ENCODE measurements around the gene GIN1. TPM values are rescaled to one million over a fixed set of nuclear protein-coding genes. Genes with fewer than 3 reads are reported as not detected.
A peak's percentile ranks its signal among the peaks of the same experiment; 100 is the strongest.

Gene GIN1
- total and polyA plus RNA-seq, 2 experiments from 2014 or later, result 5.8 to 9.6 TPM

DNA sequence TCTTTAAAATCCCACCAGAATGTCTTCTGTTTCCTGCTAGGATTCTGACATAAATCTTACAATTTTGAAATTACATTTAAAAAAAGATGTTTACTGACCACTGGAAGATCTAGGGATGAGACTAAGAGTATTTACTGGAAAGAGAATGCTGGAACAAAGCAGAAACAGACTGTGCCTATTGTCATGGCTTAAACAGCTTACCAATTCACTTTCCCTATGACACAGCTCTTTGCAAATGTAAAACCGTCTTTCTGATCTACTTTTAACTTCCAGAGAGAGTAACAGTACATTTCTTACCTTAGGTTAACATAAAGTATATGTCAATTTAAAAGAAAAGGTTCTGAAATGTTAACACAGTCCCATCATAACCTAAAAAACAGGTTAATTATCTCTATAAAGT, 10.7 kb downstream of the GIN1 start:
- no peak overlapping the region for H3K27ac ChIP-seq (ENCODE audit: low read depth)
- Mint-ChIP-seq H3K4me3 (no peak overlapping the region), H3K9me3 (no peaks in the 10 kb centered on the region), H3K27me3 (ENCODE audit: insufficient read depth, low read depth, poor library complexity) (no peaks in the 10 kb centered on the region), H3K4me1 (peaks cover 20% of the 10 kb centered on the region), H3K27ac (peak overlapping the region; percentile 84), H3K36me3 (ENCODE audit: low read depth) (0 out of 3 replicates have a peak, but pooled peaks cover 2% of the 10 kb centered on the region)
- DNase-seq (ENCODE audit: low spot score), result peak; percentile 20
- H4K20me1 ChIP-seq (replicated peaks; ENCODE audit: insufficient read depth), result no peaks in the 10 kb centered on the region
- H3K4me2 ChIP-seq, result no peak overlapping the region
- TF ChIP-seq EZH2 (IDR thresholded peaks at IDR 0.05; ENCODE audit: low read depth, unreplicated experiment) (no peak), ZNF114 (CRISPR knock-in tag; IDR thresholded peaks at IDR 0.05) (no peak), CREB1 (CRISPR knock-in tag; IDR thresholded peaks at IDR 0.05; ENCODE audit: low read depth) (no peak), EZH2phosphoT487 (IDR thresholded peaks at IDR 0.05; ENCODE audit: unreplicated experiment) (no peak), JUNB (IDR thresholded peaks at IDR 0.05; ENCODE audit: unreplicated experiment) (no peak), ZNF331 (CRISPR knock-in tag; IDR thresholded peaks at IDR 0.05; ENCODE audit: low read depth) (no peak), STAT1 (IDR thresholded peaks at IDR 0.05; ENCODE audit: unreplicated experiment) (no peak), POLR2AphosphoS5 (IDR thresholded peaks at IDR 0.05; ENCODE audit: low read depth) (no peak)
- TF ChIP-seq, protein P1, sequence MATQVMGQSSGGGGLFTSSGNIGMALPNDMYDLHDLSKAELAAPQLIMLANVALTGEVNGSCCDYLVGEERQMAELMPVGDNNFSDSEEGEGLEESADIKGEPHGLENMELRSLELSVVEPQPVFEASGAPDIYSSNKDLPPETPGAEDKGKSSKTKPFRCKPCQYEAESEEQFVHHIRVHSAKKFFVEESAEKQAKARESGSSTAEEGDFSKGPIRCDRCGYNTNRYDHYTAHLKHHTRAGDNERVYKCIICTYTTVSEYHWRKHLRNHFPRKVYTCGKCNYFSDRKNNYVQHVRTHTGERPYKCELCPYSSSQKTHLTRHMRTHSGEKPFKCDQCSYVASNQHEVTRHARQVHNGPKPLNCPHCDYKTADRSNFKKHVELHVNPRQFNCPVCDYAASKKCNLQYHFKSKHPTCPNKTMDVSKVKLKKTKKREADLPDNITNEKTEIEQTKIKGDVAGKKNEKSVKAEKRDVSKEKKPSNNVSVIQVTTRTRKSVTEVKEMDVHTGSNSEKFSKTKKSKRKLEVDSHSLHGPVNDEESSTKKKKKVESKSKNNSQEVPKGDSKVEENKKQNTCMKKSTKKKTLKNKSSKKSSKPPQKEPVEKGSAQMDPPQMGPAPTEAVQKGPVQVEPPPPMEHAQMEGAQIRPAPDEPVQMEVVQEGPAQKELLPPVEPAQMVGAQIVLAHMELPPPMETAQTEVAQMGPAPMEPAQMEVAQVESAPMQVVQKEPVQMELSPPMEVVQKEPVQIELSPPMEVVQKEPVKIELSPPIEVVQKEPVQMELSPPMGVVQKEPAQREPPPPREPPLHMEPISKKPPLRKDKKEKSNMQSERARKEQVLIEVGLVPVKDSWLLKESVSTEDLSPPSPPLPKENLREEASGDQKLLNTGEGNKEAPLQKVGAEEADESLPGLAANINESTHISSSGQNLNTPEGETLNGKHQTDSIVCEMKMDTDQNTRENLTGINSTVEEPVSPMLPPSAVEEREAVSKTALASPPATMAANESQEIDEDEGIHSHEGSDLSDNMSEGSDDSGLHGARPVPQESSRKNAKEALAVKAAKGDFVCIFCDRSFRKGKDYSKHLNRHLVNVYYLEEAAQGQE (IDR thresholded peaks at IDR 0.05; ENCODE audit: unreplicated experiment), result no peak
- TF ChIP-seq, protein P2, sequence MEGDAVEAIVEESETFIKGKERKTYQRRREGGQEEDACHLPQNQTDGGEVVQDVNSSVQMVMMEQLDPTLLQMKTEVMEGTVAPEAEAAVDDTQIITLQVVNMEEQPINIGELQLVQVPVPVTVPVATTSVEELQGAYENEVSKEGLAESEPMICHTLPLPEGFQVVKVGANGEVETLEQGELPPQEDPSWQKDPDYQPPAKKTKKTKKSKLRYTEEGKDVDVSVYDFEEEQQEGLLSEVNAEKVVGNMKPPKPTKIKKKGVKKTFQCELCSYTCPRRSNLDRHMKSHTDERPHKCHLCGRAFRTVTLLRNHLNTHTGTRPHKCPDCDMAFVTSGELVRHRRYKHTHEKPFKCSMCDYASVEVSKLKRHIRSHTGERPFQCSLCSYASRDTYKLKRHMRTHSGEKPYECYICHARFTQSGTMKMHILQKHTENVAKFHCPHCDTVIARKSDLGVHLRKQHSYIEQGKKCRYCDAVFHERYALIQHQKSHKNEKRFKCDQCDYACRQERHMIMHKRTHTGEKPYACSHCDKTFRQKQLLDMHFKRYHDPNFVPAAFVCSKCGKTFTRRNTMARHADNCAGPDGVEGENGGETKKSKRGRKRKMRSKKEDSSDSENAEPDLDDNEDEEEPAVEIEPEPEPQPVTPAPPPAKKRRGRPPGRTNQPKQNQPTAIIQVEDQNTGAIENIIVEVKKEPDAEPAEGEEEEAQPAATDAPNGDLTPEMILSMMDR (conservative IDR thresholded peaks at IDR 0.05; ENCODE audit: low read depth in 2 of 2), result no peak
- TF ChIP-seq, protein P3, sequence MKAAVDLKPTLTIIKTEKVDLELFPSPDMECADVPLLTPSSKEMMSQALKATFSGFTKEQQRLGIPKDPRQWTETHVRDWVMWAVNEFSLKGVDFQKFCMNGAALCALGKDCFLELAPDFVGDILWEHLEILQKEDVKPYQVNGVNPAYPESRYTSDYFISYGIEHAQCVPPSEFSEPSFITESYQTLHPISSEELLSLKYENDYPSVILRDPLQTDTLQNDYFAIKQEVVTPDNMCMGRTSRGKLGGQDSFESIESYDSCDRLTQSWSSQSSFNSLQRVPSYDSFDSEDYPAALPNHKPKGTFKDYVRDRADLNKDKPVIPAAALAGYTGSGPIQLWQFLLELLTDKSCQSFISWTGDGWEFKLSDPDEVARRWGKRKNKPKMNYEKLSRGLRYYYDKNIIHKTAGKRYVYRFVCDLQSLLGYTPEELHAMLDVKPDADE (IDR thresholded peaks at IDR 0.05), result no peak
- TF ChIP-seq, protein P4, sequence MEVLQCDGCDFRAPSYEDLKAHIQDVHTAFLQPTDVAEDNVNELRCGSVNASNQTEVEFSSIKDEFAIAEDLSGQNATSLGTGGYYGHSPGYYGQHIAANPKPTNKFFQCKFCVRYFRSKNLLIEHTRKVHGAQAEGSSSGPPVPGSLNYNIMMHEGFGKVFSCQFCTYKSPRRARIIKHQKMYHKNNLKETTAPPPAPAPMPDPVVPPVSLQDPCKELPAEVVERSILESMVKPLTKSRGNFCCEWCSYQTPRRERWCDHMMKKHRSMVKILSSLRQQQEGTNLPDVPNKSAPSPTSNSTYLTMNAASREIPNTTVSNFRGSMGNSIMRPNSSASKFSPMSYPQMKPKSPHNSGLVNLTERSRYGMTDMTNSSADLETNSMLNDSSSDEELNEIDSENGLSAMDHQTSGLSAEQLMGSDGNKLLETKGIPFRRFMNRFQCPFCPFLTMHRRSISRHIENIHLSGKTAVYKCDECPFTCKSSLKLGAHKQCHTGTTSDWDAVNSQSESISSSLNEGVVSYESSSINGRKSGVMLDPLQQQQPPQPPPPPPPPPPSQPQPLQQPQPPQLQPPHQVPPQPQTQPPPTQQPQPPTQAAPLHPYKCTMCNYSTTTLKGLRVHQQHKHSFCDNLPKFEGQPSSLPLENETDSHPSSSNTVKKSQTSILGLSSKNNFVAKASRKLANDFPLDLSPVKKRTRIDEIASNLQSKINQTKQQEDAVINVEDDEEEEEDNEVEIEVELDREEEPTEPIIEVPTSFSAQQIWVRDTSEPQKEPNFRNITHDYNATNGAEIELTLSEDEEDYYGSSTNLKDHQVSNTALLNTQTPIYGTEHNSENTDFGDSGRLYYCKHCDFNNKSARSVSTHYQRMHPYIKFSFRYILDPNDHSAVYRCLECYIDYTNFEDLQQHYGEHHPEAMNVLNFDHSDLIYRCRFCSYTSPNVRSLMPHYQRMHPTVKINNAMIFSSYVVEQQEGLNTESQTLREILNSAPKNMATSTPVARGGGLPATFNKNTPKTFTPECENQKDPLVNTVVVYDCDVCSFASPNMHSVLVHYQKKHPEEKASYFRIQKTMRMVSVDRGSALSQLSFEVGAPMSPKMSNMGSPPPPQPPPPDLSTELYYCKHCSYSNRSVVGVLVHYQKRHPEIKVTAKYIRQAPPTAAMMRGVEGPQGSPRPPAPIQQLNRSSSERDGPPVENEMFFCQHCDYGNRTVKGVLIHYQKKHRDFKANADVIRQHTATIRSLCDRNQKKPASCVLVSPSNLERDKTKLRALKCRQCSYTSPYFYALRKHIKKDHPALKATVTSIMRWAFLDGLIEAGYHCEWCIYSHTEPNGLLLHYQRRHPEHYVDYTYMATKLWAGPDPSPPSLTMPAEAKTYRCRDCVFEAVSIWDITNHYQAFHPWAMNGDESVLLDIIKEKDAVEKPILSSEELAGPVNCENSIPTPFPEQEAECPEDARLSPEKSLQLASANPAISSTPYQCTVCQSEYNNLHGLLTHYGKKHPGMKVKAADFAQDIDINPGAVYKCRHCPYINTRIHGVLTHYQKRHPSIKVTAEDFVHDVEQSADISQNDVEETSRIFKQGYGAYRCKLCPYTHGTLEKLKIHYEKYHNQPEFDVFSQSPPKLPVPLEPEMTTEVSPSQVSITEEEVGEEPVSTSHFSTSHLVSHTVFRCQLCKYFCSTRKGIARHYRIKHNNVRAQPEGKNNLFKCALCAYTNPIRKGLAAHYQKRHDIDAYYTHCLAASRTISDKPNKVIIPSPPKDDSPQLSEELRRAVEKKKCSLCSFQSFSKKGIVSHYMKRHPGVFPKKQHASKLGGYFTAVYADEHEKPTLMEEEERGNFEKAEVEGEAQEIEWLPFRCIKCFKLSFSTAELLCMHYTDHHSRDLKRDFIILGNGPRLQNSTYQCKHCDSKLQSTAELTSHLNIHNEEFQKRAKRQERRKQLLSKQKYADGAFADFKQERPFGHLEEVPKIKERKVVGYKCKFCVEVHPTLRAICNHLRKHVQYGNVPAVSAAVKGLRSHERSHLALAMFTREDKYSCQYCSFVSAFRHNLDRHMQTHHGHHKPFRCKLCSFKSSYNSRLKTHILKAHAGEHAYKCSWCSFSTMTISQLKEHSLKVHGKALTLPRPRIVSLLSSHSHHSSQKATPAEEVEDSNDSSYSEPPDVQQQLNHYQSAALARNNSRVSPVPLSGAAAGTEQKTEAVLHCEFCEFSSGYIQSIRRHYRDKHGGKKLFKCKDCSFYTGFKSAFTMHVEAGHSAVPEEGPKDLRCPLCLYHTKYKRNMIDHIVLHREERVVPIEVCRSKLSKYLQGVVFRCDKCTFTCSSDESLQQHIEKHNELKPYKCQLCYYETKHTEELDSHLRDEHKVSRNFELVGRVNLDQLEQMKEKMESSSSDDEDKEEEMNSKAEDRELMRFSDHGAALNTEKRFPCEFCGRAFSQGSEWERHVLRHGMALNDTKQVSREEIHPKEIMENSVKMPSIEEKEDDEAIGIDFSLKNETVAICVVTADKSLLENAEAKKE (CRISPR knock-in tag; IDR thresholded peaks at IDR 0.05), result no peak
- no peaks in the 10 kb centered on the region for H3K9me2 ChIP-seq (ENCODE audit: insufficient read depth)
- H3K4me1 ChIP-seq (ENCODE audit: insufficient read depth), result peaks cover 19% of the 10 kb centered on the region
- no peaks in the 10 kb centered on the region for H3K27me3 ChIP-seq (ENCODE audit: insufficient read depth)
- H3K4me3 ChIP-seq, result no peak overlapping the region
- H3K79me2 ChIP-seq (replicated peaks; ENCODE audit: insufficient read depth), result peaks cover 16% of the 10 kb centered on the region
- H3K36me3 ChIP-seq (ENCODE audit: insufficient read depth), result no peaks in the 10 kb centered on the region
- H3F3A ChIP-seq (replicated peaks; ENCODE audit: low read depth), result no peaks in the 10 kb centered on the region
- H2AFZ ChIP-seq, result no peak overlapping the region
- ATAC-seq, result peak; percentile 51
